HepG2 (cell line): ENCODE data around the gene PSMA3. TPM values are rescaled to one million over a fixed set of nuclear protein-coding genes. Genes with fewer than 3 reads are reported as not detected.

Experiments used
- FLYWCH1 ChIP-seq: sonication (generic); formaldehyde crosslinking; IDR thresholded peaks from 2 replicates; pipeline ENCODE4 v1.8.1; 2023; ENCODE audit warnings: mild to moderate bottlenecking, missing genetic modification reagents
- MAFK ChIP-seq, 2 experiments: IDR thresholded peaks in 1 of 2; conservative IDR thresholded peaks in 1 of 2; 2 replicates each; pipeline ENCODE4 v1.6.1; 2011; ENCODE audit warnings: improper control_type of control experiment in 2 of 2, low read length in 2 of 2
- MEIS1 ChIP-seq: sonication (generic); formaldehyde crosslinking; IDR thresholded peaks from 2 replicates; pipeline ENCODE4 v1.9.0; 2021; ENCODE audit warnings: mild to moderate bottlenecking, missing genetic modification reagents, moderate library complexity, borderline replicate concordance
- NFIC ChIP-seq: IDR thresholded peaks from 2 replicates; pipeline ENCODE4 v1.6.1; 2012; ENCODE audit warnings: mild to moderate bottlenecking, low read length, inconsistent platforms
- SP140L ChIP-seq: sonication (generic); formaldehyde crosslinking; IDR thresholded peaks from 2 replicates; pipeline ENCODE4 v1.4.0; 2020; ENCODE audit warnings: missing genetic modification reagents, borderline replicate concordance
- ZNF331 ChIP-seq: sonication (generic); formaldehyde crosslinking; IDR thresholded peaks from 2 replicates; pipeline ENCODE4 v1.4.0; 2020; ENCODE audit warnings: missing genetic modification reagents
- ZNF468 ChIP-seq: sonication (generic); formaldehyde crosslinking; IDR thresholded peaks from 2 replicates; pipeline ENCODE4 v1.8.0; 2022; ENCODE audit warnings: mild to moderate bottlenecking, moderate library complexity, missing genetic modification reagents
- ZNF546 ChIP-seq: sonication (generic); formaldehyde crosslinking; conservative IDR thresholded peaks from 2 replicates; pipeline ENCODE4 v1.8.1; 2023; ENCODE audit warnings: mild to moderate bottlenecking, missing genetic modification reagents
- ZNF703 ChIP-seq: sonication (generic); formaldehyde crosslinking; IDR thresholded peaks from 2 replicates; pipeline ENCODE4 v1.5.1; 2020; ENCODE audit warnings: missing genetic modification reagents, mild to moderate bottlenecking, moderate library complexity, borderline replicate concordance
- polyA plus RNA-seq, 8 experiments: library from polyadenylated mRNA; depleted of rRNA in 3 of 8; stranded (reverse) in 7 of 8; unstranded in 1 of 8; fragments of >200 nt; fragmentation: Illumina TruSeq in 4 of 8; extraction: Trizol in 4 of 8; gene quantifications; 2 replicates each; pipeline versions ENCODE4 v1.2.1 to v1.2.3, GENCODE V29; 2011 to 2016; ENCODE audit warnings: low read depth in 4 of 8, missing spikeins in 1 of 8, mixed read lengths in 1 of 8; ENCODE audit not compliant: insufficient read depth in 1 of 8
- total RNA-seq, 5 experiments: library from RNA; depleted of rRNA; stranded (reverse); fragments of >200 nt; fragmentation: Illumina TruSeq; extraction: Trizol; gene quantifications; 2 replicates each; pipeline ENCODE4 v1.2.3, GENCODE V29; 2016; ENCODE audit warnings: low read depth in 1 of 5
- TF ChIP-seq, protein P1 (sequence below): sonication (generic); formaldehyde crosslinking; IDR thresholded peaks from 2 replicates; pipeline ENCODE4 v1.4.0; 2020; ENCODE audit warnings: missing genetic modification reagents; ENCODE audit errors: not compliant biosample characterization
- TF ChIP-seq, protein P2 (sequence below), 2 experiments: sonication (generic) in 1 of 2; formaldehyde crosslinking in 1 of 2; IDR thresholded peaks; 2 replicates each; pipeline versions ENCODE4 v1.4.0 to v1.6.1; 2016 to 2020; ENCODE audit warnings: borderline replicate concordance in 1 of 2, low read depth in 1 of 2, mild to moderate bottlenecking in 1 of 2, missing genetic modification reagents in 1 of 2
- TF ChIP-seq, protein P3 (sequence below): sonication (generic); formaldehyde crosslinking; IDR thresholded peaks from 2 replicates; pipeline ENCODE4 v1.4.0; 2020; ENCODE audit warnings: missing genetic modification reagents, mild to moderate bottlenecking, borderline replicate concordance
- TF ChIP-seq, protein P4 (sequence below): sonication (generic); formaldehyde crosslinking; IDR thresholded peaks from 2 replicates; pipeline ENCODE4 v1.8.0; 2022; ENCODE audit warnings: mild to moderate bottlenecking, missing genetic modification reagents; ENCODE audit not compliant: insufficient replicate concordance
- TF ChIP-seq, protein P5 (sequence below): sonication (generic); formaldehyde crosslinking; IDR thresholded peaks from 2 replicates; pipeline ENCODE4 v1.9.0; 2021; ENCODE audit warnings: missing genetic modification reagents, borderline replicate concordance

Gene PSMA3
- total and polyA plus RNA-seq, 2 of the 13 experiments (the other 11 are each of a cell fraction or from before 2014, with no cell fraction given), result 232 to 275 TPM

DNA sequence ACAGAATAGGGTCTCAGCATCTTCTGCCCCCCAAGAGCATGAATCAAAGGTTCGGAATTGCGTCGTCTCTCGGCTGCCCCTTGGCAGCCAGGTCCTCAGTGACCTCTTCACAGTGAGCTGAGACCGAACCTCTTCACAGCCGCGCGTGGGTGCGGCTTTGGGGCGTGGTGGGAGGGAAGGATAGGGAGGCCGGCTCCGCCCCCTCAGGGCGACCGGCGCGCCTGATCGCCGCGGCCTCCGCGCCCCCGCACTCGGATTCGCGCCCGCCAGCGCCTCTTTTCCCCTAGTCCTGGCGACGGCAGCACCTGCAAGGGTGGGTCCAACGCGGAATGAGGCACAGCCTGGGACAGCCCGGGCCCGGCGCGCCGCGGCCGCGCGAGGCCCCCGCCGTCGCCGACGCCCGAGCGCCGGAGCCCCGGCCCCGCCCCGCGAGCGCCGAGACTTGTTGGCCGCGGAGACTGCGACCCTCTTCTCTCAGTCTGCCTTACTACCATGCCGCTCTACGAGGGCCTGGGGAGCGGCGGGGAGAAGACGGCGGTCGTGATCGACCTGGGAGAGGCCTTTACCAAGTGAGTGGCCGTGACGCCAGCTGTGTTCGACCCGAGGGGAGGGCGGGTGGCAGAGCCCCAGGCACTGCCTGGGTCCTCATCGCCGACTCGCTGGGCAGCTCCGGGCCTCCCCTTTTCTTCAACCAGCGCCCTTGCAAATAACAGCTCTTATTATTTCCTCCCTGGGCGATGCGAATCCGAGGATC, 44.7 kb upstream of the PSMA3 start, which contains the start of gene ACTR10 (continued):
- TF ChIP-seq, protein P1, sequence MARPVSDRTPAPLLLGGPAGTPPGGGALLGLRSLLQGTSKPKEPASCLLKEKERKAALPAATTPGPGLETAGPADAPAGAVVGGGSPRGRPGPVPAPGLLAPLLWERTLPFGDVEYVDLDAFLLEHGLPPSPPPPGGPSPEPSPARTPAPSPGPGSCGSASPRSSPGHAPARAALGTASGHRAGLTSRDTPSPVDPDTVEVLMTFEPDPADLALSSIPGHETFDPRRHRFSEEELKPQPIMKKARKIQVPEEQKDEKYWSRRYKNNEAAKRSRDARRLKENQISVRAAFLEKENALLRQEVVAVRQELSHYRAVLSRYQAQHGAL (CRISPR knock-in tag), result no peak
- TF ChIP-seq, protein P2, sequence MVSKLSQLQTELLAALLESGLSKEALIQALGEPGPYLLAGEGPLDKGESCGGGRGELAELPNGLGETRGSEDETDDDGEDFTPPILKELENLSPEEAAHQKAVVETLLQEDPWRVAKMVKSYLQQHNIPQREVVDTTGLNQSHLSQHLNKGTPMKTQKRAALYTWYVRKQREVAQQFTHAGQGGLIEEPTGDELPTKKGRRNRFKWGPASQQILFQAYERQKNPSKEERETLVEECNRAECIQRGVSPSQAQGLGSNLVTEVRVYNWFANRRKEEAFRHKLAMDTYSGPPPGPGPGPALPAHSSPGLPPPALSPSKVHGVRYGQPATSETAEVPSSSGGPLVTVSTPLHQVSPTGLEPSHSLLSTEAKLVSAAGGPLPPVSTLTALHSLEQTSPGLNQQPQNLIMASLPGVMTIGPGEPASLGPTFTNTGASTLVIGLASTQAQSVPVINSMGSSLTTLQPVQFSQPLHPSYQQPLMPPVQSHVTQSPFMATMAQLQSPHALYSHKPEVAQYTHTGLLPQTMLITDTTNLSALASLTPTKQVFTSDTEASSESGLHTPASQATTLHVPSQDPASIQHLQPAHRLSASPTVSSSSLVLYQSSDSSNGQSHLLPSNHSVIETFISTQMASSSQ (IDR thresholded peaks at IDR 0.05; ENCODE audit: low read depth), result no peak
- TF ChIP-seq, protein P2 (CRISPR knock-in tag; IDR thresholded peaks at IDR 0.05; ENCODE audit: borderline replicate concordance), result no peak
- TF ChIP-seq, protein P3, sequence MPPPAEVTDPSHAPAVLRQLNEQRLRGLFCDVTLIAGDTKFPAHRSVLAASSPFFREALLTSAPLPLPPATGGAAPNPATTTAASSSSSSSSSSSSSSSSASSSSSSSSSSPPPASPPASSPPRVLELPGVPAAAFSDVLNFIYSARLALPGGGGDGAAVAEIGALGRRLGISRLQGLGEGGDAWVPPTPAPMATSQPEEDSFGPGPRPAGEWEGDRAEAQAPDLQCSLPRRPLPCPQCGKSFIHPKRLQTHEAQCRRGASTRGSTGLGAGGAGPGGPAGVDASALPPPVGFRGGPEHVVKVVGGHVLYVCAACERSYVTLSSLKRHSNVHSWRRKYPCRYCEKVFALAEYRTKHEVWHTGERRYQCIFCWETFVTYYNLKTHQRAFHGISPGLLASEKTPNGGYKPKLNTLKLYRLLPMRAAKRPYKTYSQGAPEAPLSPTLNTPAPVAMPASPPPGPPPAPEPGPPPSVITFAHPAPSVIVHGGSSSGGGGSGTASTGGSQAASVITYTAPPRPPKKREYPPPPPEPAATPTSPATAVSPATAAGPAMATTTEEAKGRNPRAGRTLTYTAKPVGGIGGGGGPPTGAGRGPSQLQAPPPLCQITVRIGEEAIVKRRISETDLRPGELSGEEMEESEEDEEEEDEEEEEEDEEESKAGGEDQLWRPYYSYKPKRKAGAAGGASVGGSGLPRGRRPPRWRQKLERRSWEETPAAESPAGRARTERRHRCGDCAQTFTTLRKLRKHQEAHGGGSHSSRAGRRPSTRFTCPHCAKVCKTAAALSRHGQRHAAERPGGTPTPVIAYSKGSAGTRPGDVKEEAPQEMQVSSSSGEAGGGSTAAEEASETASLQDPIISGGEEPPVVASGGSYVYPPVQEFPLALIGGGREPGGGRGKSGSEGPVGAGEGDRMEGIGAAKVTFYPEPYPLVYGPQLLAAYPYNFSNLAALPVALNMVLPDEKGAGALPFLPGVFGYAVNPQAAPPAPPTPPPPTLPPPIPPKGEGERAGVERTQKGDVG, result no peak
- TF ChIP-seq ZNF703 (CRISPR knock-in tag) (no peak), MEIS1 (no peak), ZNF468 (CRISPR knock-in tag) (no peak), ZNF331 (no peak), MAFK (conservative IDR thresholded peaks at IDR 0.05 in 1 of 2, IDR thresholded peaks at IDR 0.05 in 1 of 2; ENCODE audit: low read length in 2 of 2) (no peak), SP140L (no peak), FLYWCH1 (CRISPR knock-in tag) (0 out of 2 replicates have a peak, but pooled peaks have one; percentile 41), NFIC (no peak), ZNF546 (CRISPR knock-in tag) (no peak)
- TF ChIP-seq, protein P4, sequence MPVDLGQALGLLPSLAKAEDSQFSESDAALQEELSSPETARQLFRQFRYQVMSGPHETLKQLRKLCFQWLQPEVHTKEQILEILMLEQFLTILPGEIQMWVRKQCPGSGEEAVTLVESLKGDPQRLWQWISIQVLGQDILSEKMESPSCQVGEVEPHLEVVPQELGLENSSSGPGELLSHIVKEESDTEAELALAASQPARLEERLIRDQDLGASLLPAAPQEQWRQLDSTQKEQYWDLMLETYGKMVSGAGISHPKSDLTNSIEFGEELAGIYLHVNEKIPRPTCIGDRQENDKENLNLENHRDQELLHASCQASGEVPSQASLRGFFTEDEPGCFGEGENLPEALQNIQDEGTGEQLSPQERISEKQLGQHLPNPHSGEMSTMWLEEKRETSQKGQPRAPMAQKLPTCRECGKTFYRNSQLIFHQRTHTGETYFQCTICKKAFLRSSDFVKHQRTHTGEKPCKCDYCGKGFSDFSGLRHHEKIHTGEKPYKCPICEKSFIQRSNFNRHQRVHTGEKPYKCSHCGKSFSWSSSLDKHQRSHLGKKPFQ, result no peak
- TF ChIP-seq, protein P5, sequence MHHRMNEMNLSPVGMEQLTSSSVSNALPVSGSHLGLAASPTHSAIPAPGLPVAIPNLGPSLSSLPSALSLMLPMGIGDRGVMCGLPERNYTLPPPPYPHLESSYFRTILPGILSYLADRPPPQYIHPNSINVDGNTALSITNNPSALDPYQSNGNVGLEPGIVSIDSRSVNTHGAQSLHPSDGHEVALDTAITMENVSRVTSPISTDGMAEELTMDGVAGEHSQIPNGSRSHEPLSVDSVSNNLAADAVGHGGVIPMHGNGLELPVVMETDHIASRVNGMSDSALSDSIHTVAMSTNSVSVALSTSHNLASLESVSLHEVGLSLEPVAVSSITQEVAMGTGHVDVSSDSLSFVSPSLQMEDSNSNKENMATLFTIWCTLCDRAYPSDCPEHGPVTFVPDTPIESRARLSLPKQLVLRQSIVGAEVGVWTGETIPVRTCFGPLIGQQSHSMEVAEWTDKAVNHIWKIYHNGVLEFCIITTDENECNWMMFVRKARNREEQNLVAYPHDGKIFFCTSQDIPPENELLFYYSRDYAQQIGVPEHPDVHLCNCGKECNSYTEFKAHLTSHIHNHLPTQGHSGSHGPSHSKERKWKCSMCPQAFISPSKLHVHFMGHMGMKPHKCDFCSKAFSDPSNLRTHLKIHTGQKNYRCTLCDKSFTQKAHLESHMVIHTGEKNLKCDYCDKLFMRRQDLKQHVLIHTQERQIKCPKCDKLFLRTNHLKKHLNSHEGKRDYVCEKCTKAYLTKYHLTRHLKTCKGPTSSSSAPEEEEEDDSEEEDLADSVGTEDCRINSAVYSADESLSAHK (CRISPR knock-in tag), result no peak
